Cardiac muscle cell (in vitro differentiated cells and primary cell): Measurements from ENCODE around the gene MEFV. TPM values are rescaled to one million over a fixed set of nuclear protein-coding genes. Genes with fewer than 3 reads are reported as not detected.

ENCODE experiments used
- DNase-seq, 2 donors: peaks; one replicate each; pipeline versions ENCODE4 v3.0.0 to v3.0.0-alpha.2; 2010 to 2017; ENCODE audit warnings: low read depth in 1 of 2, low spot score in 1 of 2
- H3K27ac ChIP-seq: fragments of 200-600 bp; sonication (generic); 2 replicates; pipeline ENCODE4 v1.5.1; 2016
- H3K27me3 ChIP-seq: fragments of 200-600 bp; sonication (generic); 2 replicates; pipeline ENCODE4 v1.6.0; 2016; ENCODE audit warnings: control low read depth
- H3K36me3 ChIP-seq: fragments of 200-600 bp; sonication (generic); 2 replicates; pipeline ENCODE4 v1.5.1; 2016; ENCODE audit warnings: control low read depth
- H3K4me1 ChIP-seq: fragments of 200-600 bp; sonication (generic); 2 replicates; pipeline ENCODE4 v1.8.1; 2017; ENCODE audit warnings: low read depth, mild to moderate bottlenecking, mixed run types
- H3K4me3 ChIP-seq: fragments of 200-600 bp; sonication (generic); 2 replicates; pipeline ENCODE4 v1.5.1; 2016; ENCODE audit warnings: mild to moderate bottlenecking
- H3K9me3 ChIP-seq: fragments of 200-600 bp; sonication (generic); 2 replicates; pipeline ENCODE4 v1.5.1; 2017; ENCODE audit warnings: low read depth, mild to moderate bottlenecking, control low read depth
- polyA plus RNA-seq: library from polyadenylated mRNA; unstranded; fragments of >200 nt; fragmentation: Nextera tagmentation; extraction: Ambion mirVana; gene quantifications from 2 replicates; pipeline ENCODE4 v1.2.1, GENCODE V29; 2016
- total RNA-seq: library from RNA; depleted of rRNA; stranded (reverse); fragments of >200 nt; gene quantifications from 2 replicates; pipeline ENCODE4 v1.2.3, GENCODE V29; 2016
- TF ChIP-seq, protein P1 (sequence below): IDR thresholded peaks from 2 replicates; pipeline ENCODE4 v1.5.1; 2012; ENCODE audit warnings: low read depth, mild to moderate bottlenecking, low read length

MEFV gene
- total and polyA plus RNA-seq, 2 experiments from 2014 or later, result not detected

DNA sequence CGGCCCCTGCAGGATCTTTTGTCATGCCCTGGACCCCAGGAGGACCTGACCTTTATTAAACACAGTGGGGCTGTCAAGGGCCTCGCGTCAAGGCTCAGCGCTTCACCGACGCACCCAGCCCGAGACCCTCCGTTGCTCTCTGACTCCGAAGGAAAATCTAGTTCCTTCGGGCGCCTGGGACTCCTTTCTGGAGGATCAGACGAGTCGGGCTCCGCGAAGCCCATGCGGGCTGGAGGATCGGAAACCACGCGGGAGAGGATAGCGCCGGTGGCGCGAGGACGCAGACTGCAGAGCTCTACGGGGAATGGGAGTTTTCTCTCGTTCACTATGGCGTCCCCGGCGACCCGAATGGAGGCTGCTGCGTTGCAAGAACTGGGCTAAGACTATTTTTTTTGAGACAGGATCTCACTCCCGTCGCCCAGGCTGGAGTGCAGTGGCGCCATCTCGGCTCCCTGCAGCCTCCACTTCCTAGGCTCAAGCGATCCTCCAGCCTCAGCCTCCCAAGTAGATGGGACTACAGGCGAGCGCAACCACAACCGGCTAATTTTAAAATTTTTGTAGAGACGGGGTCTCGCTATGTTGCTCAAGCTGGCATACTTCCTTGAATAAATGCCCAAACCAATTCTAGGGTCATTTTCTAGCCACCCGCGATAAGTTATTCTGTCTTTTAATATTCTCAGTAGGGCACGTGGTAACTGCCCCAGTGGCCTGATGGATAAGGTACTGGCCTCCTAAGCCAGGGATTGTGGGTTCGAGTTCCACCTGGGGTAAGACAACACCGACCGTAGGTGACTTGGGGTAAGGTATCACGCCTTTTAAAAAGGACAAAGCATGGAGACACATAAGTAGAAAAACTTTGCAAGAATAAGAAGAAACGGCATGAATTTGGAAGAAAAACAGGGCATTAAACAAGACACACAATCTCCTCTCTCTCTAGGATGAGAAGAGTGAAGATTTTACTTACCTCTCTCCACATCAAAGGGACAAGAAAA lies 62.9 kb downstream of the MEFV start:
- TF ChIP-seq, protein P1, sequence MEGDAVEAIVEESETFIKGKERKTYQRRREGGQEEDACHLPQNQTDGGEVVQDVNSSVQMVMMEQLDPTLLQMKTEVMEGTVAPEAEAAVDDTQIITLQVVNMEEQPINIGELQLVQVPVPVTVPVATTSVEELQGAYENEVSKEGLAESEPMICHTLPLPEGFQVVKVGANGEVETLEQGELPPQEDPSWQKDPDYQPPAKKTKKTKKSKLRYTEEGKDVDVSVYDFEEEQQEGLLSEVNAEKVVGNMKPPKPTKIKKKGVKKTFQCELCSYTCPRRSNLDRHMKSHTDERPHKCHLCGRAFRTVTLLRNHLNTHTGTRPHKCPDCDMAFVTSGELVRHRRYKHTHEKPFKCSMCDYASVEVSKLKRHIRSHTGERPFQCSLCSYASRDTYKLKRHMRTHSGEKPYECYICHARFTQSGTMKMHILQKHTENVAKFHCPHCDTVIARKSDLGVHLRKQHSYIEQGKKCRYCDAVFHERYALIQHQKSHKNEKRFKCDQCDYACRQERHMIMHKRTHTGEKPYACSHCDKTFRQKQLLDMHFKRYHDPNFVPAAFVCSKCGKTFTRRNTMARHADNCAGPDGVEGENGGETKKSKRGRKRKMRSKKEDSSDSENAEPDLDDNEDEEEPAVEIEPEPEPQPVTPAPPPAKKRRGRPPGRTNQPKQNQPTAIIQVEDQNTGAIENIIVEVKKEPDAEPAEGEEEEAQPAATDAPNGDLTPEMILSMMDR, result no peak
- no peak overlapping the region for H3K27ac ChIP-seq
- no peak for DNase-seq
- no peaks in the 10 kb centered on the region for H3K36me3 ChIP-seq
- peaks cover 87% of the 10 kb centered on the region for H3K27me3 ChIP-seq
- H3K4me1 ChIP-seq, result peaks cover 3% of the 10 kb centered on the region
- H3K9me3 ChIP-seq, result no peaks in the 10 kb centered on the region
- no peak overlapping the region for H3K4me3 ChIP-seq

DNA sequence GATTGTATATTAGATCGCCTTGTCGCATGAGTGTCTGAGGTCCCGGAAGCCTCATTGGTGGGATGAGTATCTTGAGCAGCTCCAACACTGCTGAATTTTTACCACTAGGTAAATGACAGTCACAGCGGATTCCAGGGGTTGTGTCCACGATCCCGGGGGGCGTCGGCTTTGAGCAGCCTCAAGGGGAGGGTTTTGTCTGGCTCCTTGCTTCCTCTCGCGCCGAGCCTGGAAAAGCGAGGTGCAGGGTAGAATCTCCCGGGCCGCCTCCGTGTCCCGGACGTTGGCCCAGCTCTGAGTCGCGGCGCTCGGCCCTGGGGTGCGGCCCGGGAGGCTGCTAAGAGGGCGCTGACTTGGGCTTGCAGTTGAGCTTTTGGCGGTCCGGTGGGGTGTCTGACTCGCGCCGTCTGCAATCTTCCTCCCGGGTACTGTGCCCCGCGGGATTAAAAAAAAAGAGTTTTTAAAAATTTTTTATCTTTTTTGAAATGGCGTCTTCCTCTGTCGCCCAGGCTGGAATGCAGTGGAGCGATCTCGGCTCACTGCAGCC lies 63.9 kb downstream of the MEFV start:
- no peaks in the 10 kb centered on the region for H3K9me3 ChIP-seq
- TF ChIP-seq, protein P1, result no peak
- no peak overlapping the region for H3K27ac ChIP-seq
- peaks cover 3% of the 10 kb centered on the region for H3K4me1 ChIP-seq
- peaks cover 88% of the 10 kb centered on the region for H3K27me3 ChIP-seq
- no peak overlapping the region for H3K4me3 ChIP-seq
- no peaks in the 10 kb centered on the region for H3K36me3 ChIP-seq
- no peak for DNase-seq

Other genes with a start within 250 kb of the MEFV start
- 3.2 and 6.3 TPM in 2 replicates for gene CLDN9, start 243.7 kb downstream of the MEFV start, total RNA-seq
- 8.4 and 8.5 TPM in 2 replicates for gene CLDN9, start 243.7 kb downstream of the MEFV start, polyA plus RNA-seq
- gene CLDN6, start 238.4 kb downstream of the MEFV start, total RNA-seq, result 148 and 210 TPM in 2 replicates
- gene CLDN6, start 238.4 kb downstream of the MEFV start, polyA plus RNA-seq, result 244 and 344 TPM in 2 replicates
- gene TNFRSF12A, start 236.3 kb downstream of the MEFV start, total RNA-seq, result 115 and 122 TPM in 2 replicates
- 106 and 142 TPM in 2 replicates for gene TNFRSF12A, start 236.3 kb downstream of the MEFV start, polyA plus RNA-seq
- gene HCFC1R1, start 232.7 kb downstream of the MEFV start, total RNA-seq, result 48.3 and 50.8 TPM in 2 replicates
- 109 and 140 TPM in 2 replicates for gene HCFC1R1, start 232.7 kb downstream of the MEFV start, polyA plus RNA-seq
- gene THOC6, start 232.6 kb downstream of the MEFV start, total RNA-seq, result 34.8 and 36.9 TPM in 2 replicates
- 61.3 and 65.7 TPM in 2 replicates for gene THOC6, start 232.6 kb downstream of the MEFV start, polyA plus RNA-seq
- gene BICDL2, start 219.7 kb downstream of the MEFV start, total RNA-seq, result not detected in 2 replicates
- 0.19 TPM in 1 of 2 replicates, not detected in the other for gene BICDL2, start 219.7 kb downstream of the MEFV start, polyA plus RNA-seq
- gene MMP25, start 210.1 kb downstream of the MEFV start, total RNA-seq, result 0.03 TPM in 1 of 2 replicates, not detected in the other
- gene MMP25, start 210.1 kb downstream of the MEFV start, polyA plus RNA-seq, result 4.3 and 5.8 TPM in 2 replicates
- 0.66 TPM in 1 of 2 replicates, not detected in the other for gene IL32, start 191.0 kb downstream of the MEFV start, total RNA-seq
- 0.35 TPM in 1 of 2 replicates, not detected in the other for gene IL32, start 191.0 kb downstream of the MEFV start, polyA plus RNA-seq
- 0.42 and 0.78 TPM in 2 replicates for gene ZSCAN10, start 157.3 kb downstream of the MEFV start, total RNA-seq
- gene ZSCAN10, start 157.3 kb downstream of the MEFV start, polyA plus RNA-seq, result 0.74 TPM in 1 of 2 replicates, not detected in the other
- 26.7 and 37.3 TPM in 2 replicates for gene ZNF205, start 144.0 kb downstream of the MEFV start, total RNA-seq
- 13.2 and 14.4 TPM in 2 replicates for gene ZNF205, start 144.0 kb downstream of the MEFV start, polyA plus RNA-seq
- gene ZNF213, start 121.6 kb downstream of the MEFV start, total RNA-seq, result 7.5 and 8.4 TPM in 2 replicates
- gene ZNF213, start 121.6 kb downstream of the MEFV start, polyA plus RNA-seq, result 10.1 and 13.6 TPM in 2 replicates
- not detected in 2 replicates for gene OR1F1, start 68.4 kb downstream of the MEFV start, total RNA-seq
- not detected in 2 replicates for gene OR1F1, start 68.4 kb downstream of the MEFV start, polyA plus RNA-seq
- 12.9 and 13.8 TPM in 2 replicates for gene ZNF200, start 21.5 kb downstream of the MEFV start, total RNA-seq
- gene ZNF200, start 21.5 kb downstream of the MEFV start, polyA plus RNA-seq, result 11.0 and 11.1 TPM in 2 replicates
- 37.3 and 45.7 TPM in 2 replicates for gene ZNF263, start 26.9 kb upstream of the MEFV start, total RNA-seq
- gene ZNF263, start 26.9 kb upstream of the MEFV start, polyA plus RNA-seq, result 18.8 and 29.5 TPM in 2 replicates
- gene TIGD7, start 48.8 kb upstream of the MEFV start, total RNA-seq, result 8.4 and 10.8 TPM in 2 replicates
- gene TIGD7, start 48.8 kb upstream of the MEFV start, polyA plus RNA-seq, result 11.0 and 12.5 TPM in 2 replicates
- gene ZNF75A, start 48.9 kb upstream of the MEFV start, total RNA-seq, result 25.3 and 37.9 TPM in 2 replicates
- 43.4 and 44.1 TPM in 2 replicates for gene ZNF75A, start 48.9 kb upstream of the MEFV start, polyA plus RNA-seq
- 1.1 TPM in 1 of 2 replicates, not detected in the other for gene OR2C1, start 99.3 kb upstream of the MEFV start, total RNA-seq
- 1.0 and 1.4 TPM in 2 replicates for gene OR2C1, start 99.3 kb upstream of the MEFV start, polyA plus RNA-seq
- 17.1 and 19.8 TPM in 2 replicates for gene ZSCAN32, start 144.4 kb upstream of the MEFV start, total RNA-seq
- 12.3 and 13.7 TPM in 2 replicates for gene ZSCAN32, start 144.4 kb upstream of the MEFV start, polyA plus RNA-seq
- gene ZNF174, start 144.6 kb upstream of the MEFV start, total RNA-seq, result 32.0 and 33.5 TPM in 2 replicates
- 31.4 and 33.1 TPM in 2 replicates for gene ZNF174, start 144.6 kb upstream of the MEFV start, polyA plus RNA-seq
- gene ZNF597, start 186.9 kb upstream of the MEFV start, total RNA-seq, result 1.2 and 2.1 TPM in 2 replicates
- 0.56 and 2.5 TPM in 2 replicates for gene ZNF597, start 186.9 kb upstream of the MEFV start, polyA plus RNA-seq
- 43.9 and 50.7 TPM in 2 replicates for gene NAA60, start 187.0 kb upstream of the MEFV start, total RNA-seq
- gene NAA60, start 187.0 kb upstream of the MEFV start, polyA plus RNA-seq, result 77.0 and 83.0 TPM in 2 replicates
- not detected in 2 replicates for gene C16orf90, start 238.9 kb upstream of the MEFV start, total RNA-seq
- not detected in 2 replicates for gene C16orf90, start 238.9 kb upstream of the MEFV start, polyA plus RNA-seq
- 23.3 and 29.0 TPM in 2 replicates for gene CLUAP1, start 244.4 kb upstream of the MEFV start, total RNA-seq
- 50.5 and 52.0 TPM in 2 replicates for gene CLUAP1, start 244.4 kb upstream of the MEFV start, polyA plus RNA-seq